ENCODE data around the gene RBM19.

The RBM19 gene

GRCh38 chr12:113853491-113853890 lies 112.6 kb downstream of the RBM19 start:
- no peak for DNase-seq

- DNase-seq = no peak
Measured at GRCh38 chr12:113852695-113853490, 113.2 kb downstream of the RBM19 start.

GRCh38 chr12:113852264-113852663 lies 113.9 kb downstream of the RBM19 start:
- DNase-seq = no peak

GRCh38 chr12:113850309-113851056 lies 115.6 kb downstream of the RBM19 start:
- DNase-seq = peak; percentile 22

- DNase-seq = no peak
Measured at GRCh38 chr12:113847856-113848255, 118.3 kb downstream of the RBM19 start.

- no peak for DNase-seq
Measured at GRCh38 chr12:113846883-113847755, 119.0 kb downstream of the RBM19 start.

GRCh38 chr12:113845900-113846674 lies 120.0 kb downstream of the RBM19 start:
- peak; percentile 16 for DNase-seq

GRCh38 chr12:113844495-113845210 lies 121.5 kb downstream of the RBM19 start:
- no peak for DNase-seq

- DNase-seq = no peak
Measured at GRCh38 chr12:113842699-113843098, 123.4 kb downstream of the RBM19 start.

GRCh38 chr12:113841786-113842185 lies 124.3 kb downstream of the RBM19 start:
- DNase-seq = no peak

- DNase-seq = no peak
Measured at GRCh38 chr12:113840401-113841042, 125.6 kb downstream of the RBM19 start.

GRCh38 chr12:113838896-113839295 lies 127.2 kb downstream of the RBM19 start:
- DNase-seq = no peak

- no peak for DNase-seq
Measured at GRCh38 chr12:113837528-113838296, 128.4 kb downstream of the RBM19 start.

GRCh38 chr12:113837084-113837483 lies 129.0 kb downstream of the RBM19 start:
- peak; percentile 17 for DNase-seq

GRCh38 chr12:113835896-113836295 lies 130.2 kb downstream of the RBM19 start:
- no peak for DNase-seq

- DNase-seq = no peak
Measured at GRCh38 chr12:113835433-113835832, 130.7 kb downstream of the RBM19 start.

GRCh38 chr12:113833422-113833821 lies 132.7 kb downstream of the RBM19 start:
- DNase-seq = no peak

- no peak for DNase-seq
Measured at GRCh38 chr12:113831476-113831875, 134.6 kb downstream of the RBM19 start.

- DNase-seq = peak; percentile 32
Measured at GRCh38 chr12:113831016-113831415, 135.1 kb downstream of the RBM19 start.

GRCh38 chr12:113829212-113829611 lies 136.9 kb downstream of the RBM19 start:
- no peak for DNase-seq

Data from fibroblast of skin of abdomen (primary cell).